Left ventricle myocardium inferior (tissue), 1 donor: ENCODE measurements around the gene BTD. TPM values are rescaled to one million over a fixed set of nuclear protein-coding genes. Genes with fewer than 3 reads are reported as not detected.

Source experiments
- DNase-seq: peaks from one replicate; pipeline ENCODE4 v3.0.0-alpha.2; 2020
- H3K27ac ChIP-seq: fragments of 200-600 bp; replicated peaks from 2 replicates; pipeline ENCODE4 v1.8.0; 2021
- H3K27me3 ChIP-seq: fragments of 200-600 bp; 2 replicates; pipeline ENCODE4 v1.8.0; 2021; ENCODE audit warnings: low read depth
- H3K36me3 ChIP-seq: fragments of 200-600 bp; 2 replicates; pipeline ENCODE4 v1.8.0; 2021
- H3K4me1 ChIP-seq: fragments of 200-600 bp; 2 replicates; pipeline ENCODE4 v1.8.0; 2021
- H3K4me3 ChIP-seq: fragments of 200-600 bp; 2 replicates; pipeline ENCODE4 v1.8.0; 2021; ENCODE audit warnings: mild to moderate bottlenecking, moderate library complexity
- H3K9me3 ChIP-seq: fragments of 200-600 bp; replicated peaks from 2 replicates; pipeline ENCODE4 v1.8.0; 2021
- intact Hi-C: fragments of 100-400 bp; cut with micrococcal nuclease; formaldehyde crosslinking; loops from one replicate; pipeline ENCODE4 v1.11.0; 2022
- total RNA-seq: library from RNA; stranded (reverse); fragmentation: NEBNext Ultra II Directional; extraction: Animal tissue kit (Norgen Biotek cat#: 25700); gene quantifications from one replicate; pipeline ENCODE4 v1.2.1, GENCODE V29; 2021
- TF ChIP-seq, protein P1 (sequence below): fragments of 200-600 bp; IDR thresholded peaks from 2 replicates; pipeline ENCODE4 v1.8.0; 2021; ENCODE audit warnings: antibody characterized with exemption, mild to moderate bottlenecking, borderline replicate concordance
- donor health status: DM: no; HTN: yes; CAD: no; lungs with severe emphysema.

Gene BTD
- total RNA-seq, 1 donor from 2014 or later: 9.2 TPM

DNA sequence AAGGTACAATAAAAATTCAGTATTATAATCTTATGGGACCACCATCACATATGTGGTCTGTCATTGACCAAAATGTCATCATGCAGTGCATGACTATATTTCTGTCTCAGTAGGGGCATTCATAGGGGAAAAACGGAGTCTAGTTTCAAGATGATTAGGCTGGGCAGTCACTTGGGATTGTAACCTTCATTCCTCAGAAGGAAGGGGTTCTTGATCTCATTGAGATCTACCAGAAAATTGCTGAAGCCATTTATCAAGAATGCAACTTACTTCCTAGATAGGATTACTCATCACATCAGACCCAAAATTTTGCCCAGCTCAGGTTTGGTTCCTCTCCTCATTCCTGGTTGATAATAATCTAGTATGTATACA is 37.3 kb downstream of the BTD start:
- Histone ChIP-seq H3K9me3 (no peaks in the 10 kb centered on the region), H3K4me1 (peaks cover 35% of the 10 kb centered on the region), H3K36me3 (no peaks in the 10 kb centered on the region), H3K27me3 (no peaks in the 10 kb centered on the region), H3K27ac (no peak overlapping the region), H3K4me3 (no peak overlapping the region)
- DNase-seq: no peak
- intact Hi-C loops: no loop called here
- TF ChIP-seq, protein P1, sequence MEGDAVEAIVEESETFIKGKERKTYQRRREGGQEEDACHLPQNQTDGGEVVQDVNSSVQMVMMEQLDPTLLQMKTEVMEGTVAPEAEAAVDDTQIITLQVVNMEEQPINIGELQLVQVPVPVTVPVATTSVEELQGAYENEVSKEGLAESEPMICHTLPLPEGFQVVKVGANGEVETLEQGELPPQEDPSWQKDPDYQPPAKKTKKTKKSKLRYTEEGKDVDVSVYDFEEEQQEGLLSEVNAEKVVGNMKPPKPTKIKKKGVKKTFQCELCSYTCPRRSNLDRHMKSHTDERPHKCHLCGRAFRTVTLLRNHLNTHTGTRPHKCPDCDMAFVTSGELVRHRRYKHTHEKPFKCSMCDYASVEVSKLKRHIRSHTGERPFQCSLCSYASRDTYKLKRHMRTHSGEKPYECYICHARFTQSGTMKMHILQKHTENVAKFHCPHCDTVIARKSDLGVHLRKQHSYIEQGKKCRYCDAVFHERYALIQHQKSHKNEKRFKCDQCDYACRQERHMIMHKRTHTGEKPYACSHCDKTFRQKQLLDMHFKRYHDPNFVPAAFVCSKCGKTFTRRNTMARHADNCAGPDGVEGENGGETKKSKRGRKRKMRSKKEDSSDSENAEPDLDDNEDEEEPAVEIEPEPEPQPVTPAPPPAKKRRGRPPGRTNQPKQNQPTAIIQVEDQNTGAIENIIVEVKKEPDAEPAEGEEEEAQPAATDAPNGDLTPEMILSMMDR: no peak

DNA sequence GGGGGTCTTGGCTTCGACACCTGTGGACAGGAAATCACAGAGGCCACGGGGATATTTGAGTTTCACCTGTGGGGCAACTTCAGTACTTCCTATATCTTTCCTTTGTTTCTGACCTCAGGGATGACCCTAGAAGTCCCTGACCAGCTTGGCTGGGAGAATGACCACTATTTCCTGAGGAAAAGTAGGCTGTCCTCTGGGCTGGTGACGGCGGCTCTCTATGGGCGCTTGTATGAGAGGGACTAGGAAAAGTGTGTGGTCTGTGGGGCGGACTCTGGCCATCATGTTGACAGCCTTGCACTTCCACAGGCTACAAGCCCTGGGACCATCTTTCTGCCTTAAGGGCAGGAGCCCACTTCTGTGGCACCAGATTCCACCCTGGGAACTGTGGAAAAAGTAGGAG is 43.7 kb downstream of the BTD start:
- TF ChIP-seq, protein P1: no peak
- Histone ChIP-seq H3K4me3 (no peak overlapping the region), H3K27ac (no peak overlapping the region), H3K9me3 (no peaks in the 10 kb centered on the region), H3K27me3 (no peaks in the 10 kb centered on the region), H3K4me1 (peaks cover 27% of the 10 kb centered on the region), H3K36me3 (peaks cover 6% of the 10 kb centered on the region)
- intact Hi-C loops: no loop called here
- no peak for DNase-seq

DNA sequence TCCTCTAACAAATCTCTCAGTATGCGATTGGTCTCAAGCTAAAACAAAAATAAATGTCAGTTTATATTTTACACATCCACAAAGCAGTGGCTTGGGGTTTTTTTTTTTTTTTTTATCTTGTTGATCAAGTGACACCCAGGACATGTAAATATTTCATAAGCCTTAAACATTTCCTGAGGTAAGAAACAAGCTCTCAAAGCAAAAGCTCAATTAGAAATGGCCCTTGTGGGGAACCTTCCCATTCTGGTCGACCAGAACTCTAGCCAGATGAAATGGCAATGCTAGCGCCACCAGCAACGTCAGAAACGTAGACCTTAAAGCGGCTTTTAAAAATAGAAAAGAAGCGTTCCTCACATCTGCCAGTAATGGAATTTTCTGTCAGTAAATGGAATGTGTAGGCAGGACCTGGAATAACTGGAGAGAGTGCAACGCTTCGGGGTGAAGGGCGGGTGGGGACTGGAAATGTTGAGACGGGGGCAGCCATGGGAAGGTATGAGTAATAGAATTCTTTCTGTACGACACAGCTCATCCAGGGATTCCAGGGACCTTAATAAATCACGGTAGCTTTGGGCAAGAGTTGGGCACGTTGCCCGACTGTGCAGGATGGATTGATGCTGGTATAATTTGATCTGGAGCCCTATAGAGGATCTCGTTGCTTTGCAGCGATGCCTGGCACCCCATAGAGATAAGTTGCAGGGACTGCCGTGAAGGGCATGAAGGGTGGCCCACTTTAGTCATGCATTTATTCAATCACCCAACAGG is 44.4 kb downstream of the BTD start:
- DNase-seq: no peak
- Histone ChIP-seq H3K36me3 (peaks cover 6% of the 10 kb centered on the region), H3K27me3 (no peaks in the 10 kb centered on the region), H3K4me1 (peaks cover 27% of the 10 kb centered on the region), H3K27ac (peak overlapping the region; percentile 76), H3K4me3 (no peak overlapping the region), H3K9me3 (no peaks in the 10 kb centered on the region)
- TF ChIP-seq, protein P1: no peak
- intact Hi-C loops: no loop called here

DNA sequence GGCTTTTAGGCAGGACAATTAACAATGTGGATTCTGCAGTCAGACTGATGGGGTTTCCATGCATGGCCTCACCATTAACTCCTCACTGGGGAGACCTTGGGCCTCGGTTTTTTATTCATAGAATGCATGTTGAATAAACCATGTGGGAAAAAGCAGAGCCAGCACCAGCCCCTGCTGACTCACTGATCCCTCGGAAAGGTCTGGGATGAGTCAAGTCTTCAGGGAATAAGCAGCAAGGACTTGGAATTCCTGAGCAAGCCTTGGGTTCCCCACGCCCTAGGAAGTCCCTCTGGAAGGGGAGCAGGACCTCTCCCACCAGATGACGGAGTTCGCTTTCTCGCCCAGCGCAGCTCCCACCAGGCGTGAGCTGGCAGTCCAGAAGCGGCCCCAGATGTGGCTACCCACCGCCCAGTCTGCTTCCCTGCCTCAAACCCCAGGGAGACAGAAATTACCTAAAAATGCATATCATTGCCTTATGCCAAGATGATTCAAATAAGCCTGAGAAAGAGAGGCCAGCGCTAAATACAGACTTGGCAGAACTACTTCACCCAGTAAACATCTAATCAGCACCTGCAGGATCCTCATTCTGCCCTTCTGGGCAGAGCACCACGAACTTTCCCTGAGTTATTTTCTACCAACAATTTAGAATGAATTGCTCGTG is 45.4 kb downstream of the BTD start:
- Histone ChIP-seq H3K4me1 (peaks cover 27% of the 10 kb centered on the region), H3K27ac (peak overlapping the region; percentile 76), H3K4me3 (peak overlapping the region; percentile 8), H3K27me3 (no peaks in the 10 kb centered on the region), H3K9me3 (no peaks in the 10 kb centered on the region), H3K36me3 (peaks cover 6% of the 10 kb centered on the region)
- intact Hi-C loops: no loop called here
- peak; percentile 33 for DNase-seq
- TF ChIP-seq, protein P1: no peak

DNA sequence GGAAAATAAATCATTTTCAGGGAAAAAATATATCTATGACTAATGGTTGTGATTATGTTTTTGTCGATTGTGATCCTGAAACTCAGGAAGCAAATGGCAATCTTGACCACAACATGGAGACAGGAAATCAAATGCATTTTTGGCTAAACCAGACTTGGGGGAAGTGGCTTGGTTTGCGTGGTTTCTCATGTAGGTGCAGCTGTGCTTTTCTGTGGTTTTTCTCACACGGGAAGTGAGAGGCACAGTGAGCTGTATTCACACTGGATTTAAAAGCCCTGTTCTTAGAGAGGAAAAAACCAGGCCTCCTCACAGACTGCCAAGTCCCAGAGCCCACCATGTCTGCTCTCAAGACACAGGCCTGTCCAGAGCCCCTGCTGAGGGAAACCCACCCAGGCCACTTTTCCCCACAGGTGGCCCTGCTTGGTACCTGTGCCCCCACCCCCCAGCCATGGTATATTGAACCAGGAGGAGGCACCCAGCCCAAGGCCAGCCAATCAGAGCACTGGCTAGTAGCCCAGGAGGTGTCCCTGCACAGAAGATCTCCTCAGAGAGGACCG is 46.1 kb downstream of the BTD start:
- intact Hi-C loops: no loop called here
- Histone ChIP-seq H3K4me3 (peak overlapping the region; percentile 8), H3K4me1 (peaks cover 27% of the 10 kb centered on the region)

More for the DNA sequence above, 46.1 kb downstream of the BTD start:
- Histone ChIP-seq H3K9me3 (no peaks in the 10 kb centered on the region), H3K27me3 (no peaks in the 10 kb centered on the region), H3K27ac (peak overlapping the region; percentile 76), H3K36me3 (peaks cover 6% of the 10 kb centered on the region)
- DNase-seq: no peak
- TF ChIP-seq, protein P1: no peak
